Stimulated activated naive B cell treated with anti-CD40 and anti-IgM and Interleukin-4, amounts not matched to agents 10 μg/mL and 1 μg/mL and 100 μg/mL, for 72 hours (primary cell): ENCODE results near the gene PEX11B.
A peak's percentile ranks its signal among the peaks of the same experiment; 100 is the strongest.
"Not testable (repeated sequence)": the region's sequence is repeated elsewhere in the genome, so short reads cannot be mapped to it uniquely, and the experiment has no call there.

Source experiments
- ATAC-seq, 2 donors: fragments of 150-1000 bp; cut with Tn5 transposase; replicated peaks; 2 replicates each; pipeline ENCODE4 v1.10.0; 2021; ENCODE audit warnings: moderate library complexity in 1 of 2
- DNase-seq: peaks from one replicate; pipeline ENCODE4 v3.0.0; 2021
- H3K27ac Mint-ChIP-seq: one replicate; pipeline ENCODE4 v1.8.0; 2022; ENCODE audit warnings: mild to moderate bottlenecking, mixed read lengths
- H3K27me3 Mint-ChIP-seq, 2 donors: one replicate each; pipeline ENCODE4 v1.8.0; 2022; ENCODE audit warnings: mixed read lengths in 2 of 2
- H3K36me3 Mint-ChIP-seq, 2 donors: one replicate each; pipeline ENCODE4 v1.8.0; 2022; ENCODE audit warnings: mixed read lengths in 2 of 2, mild to moderate bottlenecking in 1 of 2
- H3K4me1 Mint-ChIP-seq, 2 donors: one replicate each; pipeline ENCODE4 v1.8.0; 2022; ENCODE audit warnings: mixed read lengths in 2 of 2, mild to moderate bottlenecking in 1 of 2
- H3K4me3 Mint-ChIP-seq, 2 donors: one replicate each; pipeline ENCODE4 v1.8.0; 2022; ENCODE audit warnings: mild to moderate bottlenecking in 2 of 2, mixed read lengths in 2 of 2, moderate library complexity in 1 of 2
- H3K9me3 Mint-ChIP-seq, 2 donors: one replicate each; pipeline ENCODE4 v1.8.0; 2022; ENCODE audit warnings: mixed read lengths in 2 of 2, mild to moderate bottlenecking in 1 of 2

PEX11B gene

DNA sequence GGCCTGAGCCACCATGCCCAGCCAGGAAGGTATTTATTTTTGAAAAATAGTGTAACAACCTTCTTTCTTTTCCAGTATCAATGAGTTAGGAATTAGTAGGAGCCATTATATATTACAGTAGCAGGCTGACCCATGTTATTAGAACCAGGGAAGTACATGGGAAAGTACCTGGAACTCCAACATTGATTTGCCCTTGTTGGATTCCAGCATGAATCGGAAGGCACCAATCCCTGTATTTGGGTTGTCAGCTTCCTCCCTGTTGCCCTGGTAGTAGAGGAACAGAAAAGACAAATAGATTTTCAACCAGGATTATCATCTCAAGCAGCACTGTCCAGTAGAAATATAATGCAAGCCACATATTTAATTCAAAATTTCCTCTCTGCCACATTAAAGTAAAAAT lies 18.9 kb upstream of the PEX11B start:
- DNase-seq, result no peak
- Mint-ChIP-seq H3K9me3 (no peaks in the 10 kb centered on the region), H3K4me3 (no peak overlapping the region), H3K36me3 (peaks cover 34 to 39% of the 10 kb centered on the region in 2 donors), H3K27ac (peak overlapping the region; percentile 51), H3K27me3 (no peaks in the 10 kb centered on the region), H3K4me1 (peaks cover 9 to 20% of the 10 kb centered on the region in 2 donors)
- ATAC-seq, result no peak

- Mint-ChIP-seq H3K4me1 (peaks cover 11 to 30% of the 10 kb centered on the region in 2 donors), H3K36me3 (peaks cover 26 to 38% of the 10 kb centered on the region in 2 donors), H3K9me3 (no peaks in the 10 kb centered on the region), H3K27ac (no peak overlapping the region), H3K4me3 (no peak overlapping the region), H3K27me3 (no peaks in the 10 kb centered on the region)
- no peak for ATAC-seq
- no peak for DNase-seq
Observed at GRCh38 chr1:145936247-145936646, 17.7 kb upstream of the PEX11B start.

GRCh38 chr1:145935708-145936107 lies 17.2 kb upstream of the PEX11B start:
- Mint-ChIP-seq H3K4me3 (no peak overlapping the region), H3K27me3 (no peaks in the 10 kb centered on the region), H3K4me1 (peaks cover 12 to 33% of the 10 kb centered on the region in 2 donors), H3K36me3 (peaks cover 27 to 43% of the 10 kb centered on the region in 2 donors), H3K9me3 (no peaks in the 10 kb centered on the region), H3K27ac (no peak overlapping the region)
- no peak for ATAC-seq
- DNase-seq, result no peak

GRCh38 chr1:145932522-145933009 lies 14.0 kb upstream of the PEX11B start:
- DNase-seq, result peak; percentile 36
- not testable (repeated sequence) for H3K9me3 Mint-ChIP-seq, H3K27me3 Mint-ChIP-seq
- H3K4me3 Mint-ChIP-seq, result peak overlapping the region; percentile 32 to 44
- peaks cover 18 to 50% of the 10 kb centered on the region in 2 donors for H3K4me1 Mint-ChIP-seq
- ATAC-seq, result peak; percentile 29 to 51
- H3K27ac Mint-ChIP-seq, result peak overlapping the region; percentile 80
- H3K36me3 Mint-ChIP-seq, result peaks cover 25 to 48% of the 10 kb centered on the region in 2 donors

DNA sequence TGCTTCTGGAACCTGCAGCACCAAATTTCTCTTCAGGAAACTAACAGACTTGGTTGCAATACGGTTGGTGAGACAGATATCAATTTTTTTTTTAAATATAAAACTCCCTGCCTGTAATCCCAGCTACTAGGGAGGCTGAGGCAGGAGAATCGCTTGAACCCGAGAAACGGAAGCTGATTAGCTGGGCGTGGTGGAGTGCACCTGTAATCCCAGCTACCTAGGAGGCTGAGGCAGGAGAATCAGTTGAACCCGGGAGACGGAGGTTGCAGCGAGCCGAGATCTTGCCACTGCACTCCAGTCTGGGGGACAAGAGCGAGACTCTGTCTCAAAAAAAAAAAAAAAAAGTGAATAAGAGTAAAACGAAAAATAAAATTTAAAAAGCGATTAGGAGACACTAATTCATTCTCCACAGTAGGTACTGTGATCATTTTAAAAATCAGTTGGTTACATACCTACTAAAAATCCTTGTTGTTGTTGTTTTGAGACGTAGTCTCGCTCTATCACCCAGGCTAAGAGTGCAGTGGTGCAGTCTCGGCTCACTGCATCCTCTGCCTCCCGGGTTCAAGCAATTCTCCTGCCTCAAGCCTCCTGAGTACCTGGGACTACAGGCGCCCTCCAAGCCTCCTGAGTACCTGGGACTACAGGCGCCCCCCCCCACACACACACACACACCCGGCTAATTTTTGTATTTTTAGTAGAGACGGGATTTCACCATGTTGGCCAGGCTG lies 9.6 kb upstream of the PEX11B start:
- Mint-ChIP-seq H3K27me3 (no peaks in the 10 kb centered on the region), H3K36me3 (peaks cover 17 to 28% of the 10 kb centered on the region in 2 donors), H3K27ac (peak overlapping the region; percentile 42), H3K4me1 (peaks cover 23 to 45% of the 10 kb centered on the region in 2 donors), H3K9me3 (no peaks in the 10 kb centered on the region), H3K4me3 (peak overlapping the region in 1 of 2 donors; percentile 68)
- ATAC-seq, result no peak
- no peak for DNase-seq

- H3K4me3 Mint-ChIP-seq, result peak within 1 kb of the TSS in 1 of 2 donors; percentile 68
- peak within 1 kb of the TSS; percentile 42 for H3K27ac Mint-ChIP-seq
- ATAC-seq (peak; percentile 97 to 99), DNase-seq (peak; percentile 95)
- H3K36me3 Mint-ChIP-seq, result peaks cover 20 to 28% of the 10 kb centered on the region in 2 donors
- no peaks in the 10 kb centered on the region for H3K9me3 Mint-ChIP-seq
- H3K27me3 Mint-ChIP-seq, result no peaks in the 10 kb centered on the region
- peaks cover 17 to 37% of the 10 kb centered on the region in 2 donors for H3K4me1 Mint-ChIP-seq
Observed at GRCh38 chr1:145927063-145927886, 8.8 kb upstream of the PEX11B start, which contains the start of gene RBM8A. Gene RBM8A (minus strand): TSS chr1:145927484. CDS start chr1:145927426, 58 bp downstream.

- H3K4me1 Mint-ChIP-seq, result peaks cover 16 to 31% of the 10 kb centered on the region in 2 donors
- ATAC-seq, result peak; percentile 6 to 34
- no peak for DNase-seq
- H3K27ac Mint-ChIP-seq, result no peak overlapping the region
- H3K27me3 Mint-ChIP-seq, result no peaks in the 10 kb centered on the region
- no peaks in the 10 kb centered on the region for H3K9me3 Mint-ChIP-seq
- H3K4me3 Mint-ChIP-seq, result no peak overlapping the region
- H3K36me3 Mint-ChIP-seq, result peaks cover 18 to 26% of the 10 kb centered on the region in 2 donors
Observed at GRCh38 chr1:145926686-145927062, 8.2 kb upstream of the PEX11B start.

GRCh38 chr1:145922266-145922665 lies 3.7 kb upstream of the PEX11B start:
- Mint-ChIP-seq H3K27ac (no peak overlapping the region), H3K9me3 (no peaks in the 10 kb centered on the region)

GRCh38 chr1:145920297-145920696 lies 1.8 kb upstream of the PEX11B start:
- not testable (repeated sequence) for ATAC-seq, H3K27ac Mint-ChIP-seq, H3K9me3 Mint-ChIP-seq, H3K27me3 Mint-ChIP-seq, DNase-seq
- Mint-ChIP-seq H3K4me1 (peaks cover 22 to 45% of the 10 kb centered on the region in 2 donors), H3K4me3 (peak overlapping the region; percentile 94 to 99), H3K36me3 (peaks cover 15 to 34% of the 10 kb centered on the region in 2 donors)

More at GRCh38 chr1:145922266-145922665, 3.7 kb upstream of the PEX11B start:
- H3K27me3 Mint-ChIP-seq, result no peaks in the 10 kb centered on the region
- H3K4me3 Mint-ChIP-seq, result no peak overlapping the region
- ATAC-seq, result no peak
- DNase-seq, result no peak
- peaks cover 22 to 40% of the 10 kb centered on the region in 2 donors for H3K4me1 Mint-ChIP-seq
- H3K36me3 Mint-ChIP-seq, result peaks cover 13 to 26% of the 10 kb centered on the region in 2 donors

- no peaks in the 10 kb centered on the region for H3K9me3 Mint-ChIP-seq
- no peaks in the 10 kb centered on the region for H3K27me3 Mint-ChIP-seq
- ATAC-seq (peak; percentile 5 to 10), DNase-seq (no peak)
- peak overlapping the region; percentile 97 for H3K27ac Mint-ChIP-seq
- H3K4me1 Mint-ChIP-seq, result peaks cover 25 to 50% of the 10 kb centered on the region in 2 donors
- peaks cover 20 to 42% of the 10 kb centered on the region in 2 donors for H3K36me3 Mint-ChIP-seq
- peak overlapping the region; percentile 94 to 99 for H3K4me3 Mint-ChIP-seq
Observed at GRCh38 chr1:145918992-145919939, 749 bp upstream of the PEX11B start.

DNA sequence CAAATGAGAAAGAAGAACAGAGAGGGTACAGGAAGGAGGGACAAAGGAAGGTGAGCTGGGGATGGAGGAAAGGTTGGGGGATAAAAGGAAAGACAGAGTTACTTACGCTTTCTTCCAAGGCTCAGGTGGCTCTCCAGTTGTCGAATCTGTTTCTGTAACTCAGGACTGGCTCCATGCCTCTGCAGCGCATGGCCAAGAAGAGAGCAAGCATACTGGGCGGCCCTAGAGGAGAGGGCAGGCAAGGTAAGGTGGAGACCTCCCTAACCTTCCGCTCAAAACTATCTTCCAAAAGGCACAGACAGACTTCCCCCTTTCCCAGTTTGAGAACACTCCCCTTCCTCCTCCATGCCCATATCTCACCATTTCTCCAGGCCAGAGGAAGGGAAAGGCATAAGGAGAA lies 922 bp downstream of the PEX11B start:
- H3K27ac Mint-ChIP-seq, result peak overlapping the region; percentile 97
- no peak for DNase-seq
- ATAC-seq, result no peak
- peak overlapping the region; percentile 94 to 99 for H3K4me3 Mint-ChIP-seq
- H3K36me3 Mint-ChIP-seq, result peaks cover 23 to 56% of the 10 kb centered on the region in 2 donors
- H3K4me1 Mint-ChIP-seq, result peaks cover 28 to 60% of the 10 kb centered on the region in 2 donors
- H3K9me3 Mint-ChIP-seq, result no peaks in the 10 kb centered on the region
- no peaks in the 10 kb centered on the region for H3K27me3 Mint-ChIP-seq

DNA sequence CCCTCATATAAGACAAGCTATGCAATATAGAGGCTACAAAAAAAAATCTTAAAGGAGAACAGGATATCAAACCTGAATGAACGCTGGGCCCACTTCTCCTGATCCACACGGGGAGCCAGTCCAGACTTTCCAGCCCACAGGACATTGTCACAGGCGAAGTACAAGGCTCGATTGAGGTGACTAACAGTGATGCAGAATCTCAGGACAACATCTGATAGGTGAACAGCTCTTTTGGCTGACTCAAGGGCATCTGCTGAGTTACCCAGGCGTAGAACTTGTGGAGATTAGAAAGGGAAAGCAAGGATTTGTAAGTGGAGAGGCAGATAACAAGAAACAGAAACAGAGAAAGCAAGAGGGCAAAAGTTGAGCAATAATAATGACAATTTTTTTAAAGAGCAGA lies 1.8 kb downstream of the PEX11B start:
- ATAC-seq (no peak), DNase-seq (no peak)
- no peaks in the 10 kb centered on the region for H3K27me3 Mint-ChIP-seq
- H3K9me3 Mint-ChIP-seq, result no peaks in the 10 kb centered on the region
- peaks cover 28 to 63% of the 10 kb centered on the region in 2 donors for H3K36me3 Mint-ChIP-seq
- peak overlapping the region; percentile 27 for H3K27ac Mint-ChIP-seq
- H3K4me1 Mint-ChIP-seq, result peaks cover 34 to 67% of the 10 kb centered on the region in 2 donors
- H3K4me3 Mint-ChIP-seq, result peak overlapping the region; percentile 68 to 73

DNA sequence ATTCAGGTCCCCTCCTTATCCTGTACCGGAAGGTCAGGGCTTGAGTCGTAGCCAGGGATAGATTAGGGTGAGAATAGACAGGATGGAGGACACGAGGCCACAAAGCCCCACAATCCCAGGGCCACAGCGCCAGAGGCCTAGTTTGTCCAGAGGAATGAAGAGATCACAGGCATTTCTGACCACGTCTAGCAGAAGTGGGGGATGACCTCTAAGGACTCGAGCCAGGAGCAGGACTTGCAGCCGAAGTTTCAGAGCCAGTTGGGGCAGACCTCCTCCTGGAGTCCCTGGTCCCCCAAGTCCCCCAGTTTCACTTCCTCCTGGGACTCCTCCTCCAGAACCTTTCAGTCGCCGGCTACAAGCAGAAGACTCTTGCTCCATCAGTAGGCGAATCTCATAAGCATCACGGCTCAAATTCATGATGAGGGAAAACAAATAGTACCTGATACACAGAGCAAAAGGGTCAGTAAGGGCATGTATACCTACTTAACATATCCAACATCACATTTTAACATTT lies 6.3 kb downstream of the PEX11B start:
- H3K27ac Mint-ChIP-seq, result no peak overlapping the region
- H3K27me3 Mint-ChIP-seq, result no peaks in the 10 kb centered on the region
- no peak overlapping the region for H3K4me3 Mint-ChIP-seq
- peaks cover 24 to 45% of the 10 kb centered on the region in 2 donors for H3K4me1 Mint-ChIP-seq
- DNase-seq, result no peak
- no peaks in the 10 kb centered on the region for H3K9me3 Mint-ChIP-seq
- no peak for ATAC-seq
- H3K36me3 Mint-ChIP-seq, result peaks cover 51 to 70% of the 10 kb centered on the region in 2 donors
